ENCODE results near the gene PIAS4.

PIAS4 gene

GRCh38 chr19:4035018-4035566, 27.6 kb downstream of the PIAS4 start:
- TF ChIP-seq CTCF (IDR thresholded peaks at IDR 0.05; ENCODE audit: insufficient read depth, low read length, poor library complexity, severe bottlenecking) (no peak), EZH2phosphoT487 (conservative IDR thresholded peaks at IDR 0.05; ENCODE audit: low read length) (no peak)
- no peak overlapping the region for H3K27ac ChIP-seq (ENCODE audit: low read depth, low read length)

GRCh38 chr19:4035582-4035981, 28.0 kb downstream of the PIAS4 start:
- TF ChIP-seq EZH2phosphoT487 (conservative IDR thresholded peaks at IDR 0.05; ENCODE audit: low read length), result no peak
- TF ChIP-seq CTCF (IDR thresholded peaks at IDR 0.05; ENCODE audit: insufficient read depth, low read length, poor library complexity, severe bottlenecking), result no peak
- Histone ChIP-seq H3K36me3 (ENCODE audit: low read length) (peaks cover 7% of the 10 kb centered on the region; the same call in 1 of the 2 replicates), H3K4me2 (ENCODE audit: low read depth, low read length, poor library complexity, severe bottlenecking) (no peak overlapping the region), H3K9me2 (replicated peaks; ENCODE audit: insufficient read depth, low read length) (no peaks in the 10 kb centered on the region), H3K4me3 (ENCODE audit: insufficient read depth, low read length, poor library complexity, severe bottlenecking) (no peak overlapping the region), H3K9ac (ENCODE audit: low read length) (no peak overlapping the region), H3K27ac (ENCODE audit: low read depth, low read length) (no peak overlapping the region), H3K27me3 (ENCODE audit: low read length) (no peaks in the 10 kb centered on the region), H4K20me1 (ENCODE audit: low read depth, low read length) (no peaks in the 10 kb centered on the region), H3K9me3 (ENCODE audit: insufficient read depth, low read length) (peaks cover 6% of the 10 kb centered on the region; the same call in 1 of the 2 replicates), H3K79me2 (ENCODE audit: insufficient read depth, low read length) (no peaks in the 10 kb centered on the region), H3F3A (ENCODE audit: insufficient read depth) (peaks cover 5% of the 10 kb centered on the region; the same call in 1 of the 2 replicates), H2AFZ (ENCODE audit: low read depth, low read length, severe bottlenecking) (no peak overlapping the region)

More at GRCh38 chr19:4035018-4035566, 27.6 kb downstream of the PIAS4 start:
- Histone ChIP-seq H3K36me3 (ENCODE audit: low read length) (peaks cover 7% of the 10 kb centered on the region; the same call in 1 of the 2 replicates), H3K9me2 (replicated peaks; ENCODE audit: insufficient read depth, low read length) (no peaks in the 10 kb centered on the region), H2AFZ (ENCODE audit: low read depth, low read length, severe bottlenecking) (no peak overlapping the region), H3K4me2 (ENCODE audit: low read depth, low read length, poor library complexity, severe bottlenecking) (no peak overlapping the region), H3K9ac (ENCODE audit: low read length) (no peak overlapping the region), H3K27me3 (ENCODE audit: low read length) (no peaks in the 10 kb centered on the region), H3F3A (ENCODE audit: insufficient read depth) (peaks cover 5% of the 10 kb centered on the region; the same call in 1 of the 2 replicates), H3K4me3 (ENCODE audit: insufficient read depth, low read length, poor library complexity, severe bottlenecking) (no peak overlapping the region), H4K20me1 (ENCODE audit: low read depth, low read length) (no peaks in the 10 kb centered on the region), H3K9me3 (ENCODE audit: insufficient read depth, low read length) (peaks cover 6% of the 10 kb centered on the region; the same call in 1 of the 2 replicates), H3K79me2 (ENCODE audit: insufficient read depth, low read length) (no peaks in the 10 kb centered on the region)

- peaks cover 7% of the 10 kb centered on the region; the same call in 1 of the 2 replicates for H3K36me3 ChIP-seq (ENCODE audit: low read length)
- no peak overlapping the region for H3K9ac ChIP-seq (ENCODE audit: low read length)
- no peaks in the 10 kb centered on the region for H3K79me2 ChIP-seq (ENCODE audit: insufficient read depth, low read length)
- H3K4me3 ChIP-seq (ENCODE audit: insufficient read depth, low read length, poor library complexity, severe bottlenecking), result no peak overlapping the region
- no peaks in the 10 kb centered on the region for H3K27me3 ChIP-seq (ENCODE audit: low read length)
- peaks cover 6% of the 10 kb centered on the region; the same call in 1 of the 2 replicates for H3K9me3 ChIP-seq (ENCODE audit: insufficient read depth, low read length)
- H4K20me1 ChIP-seq (ENCODE audit: low read depth, low read length), result no peaks in the 10 kb centered on the region
- no peak overlapping the region for H2AFZ ChIP-seq (ENCODE audit: low read depth, low read length, severe bottlenecking)
- H3F3A ChIP-seq (ENCODE audit: insufficient read depth), result peaks cover 8% of the 10 kb centered on the region; the same call in 1 of the 2 replicates
- H3K4me2 ChIP-seq (ENCODE audit: low read depth, low read length, poor library complexity, severe bottlenecking), result no peak overlapping the region
- H3K27ac ChIP-seq (ENCODE audit: low read depth, low read length), result no peak overlapping the region
- TF ChIP-seq CTCF (IDR thresholded peaks at IDR 0.05; ENCODE audit: insufficient read depth, low read length, poor library complexity, severe bottlenecking) (no peak), EZH2phosphoT487 (conservative IDR thresholded peaks at IDR 0.05; ENCODE audit: low read length) (no peak)
- no peaks in the 10 kb centered on the region for H3K9me2 ChIP-seq (replicated peaks; ENCODE audit: insufficient read depth, low read length)
Observed at GRCh38 chr19:4036576-4037300, 29.2 kb downstream of the PIAS4 start.

Measured in SU-DHL-6 (cell line).